Activated CD4-positive, alpha-beta memory T cell treated with anti-CD3 and anti-CD28 coated beads for 36 hours (primary cell): ENCODE measurements around the gene CISTR. TPM values are rescaled to one million over a fixed set of nuclear protein-coding genes. Genes with fewer than 3 reads are reported as not detected.

Source experiments
- total RNA-seq, 2 experiments: library from RNA; stranded (reverse); gene quantifications; one replicate each; pipeline ENCODE4 v1.2.3, GENCODE V29; 2021

The CISTR gene
- total RNA-seq, 2 experiments from 2014 or later, result not detected

Other genes with a start within 250 kb of the CISTR start
- under 1 TPM in 1 of 2 experiments, not detected in 1; 0.58 TPM for gene NPFF, start 244.5 kb downstream of the CISTR start, total RNA-seq
- gene ATF7, start 125.6 kb downstream of the CISTR start, total RNA-seq, result 10 to 100 TPM; 19.3 to 20.7 TPM
- gene ATP5MC2, start 75.9 kb downstream of the CISTR start, total RNA-seq, result 100 to 1,000 TPM; 378 TPM
- 10 to 100 TPM; 21.2 to 23.7 TPM for gene CALCOCO1, start 24.5 kb downstream of the CISTR start, total RNA-seq
- not detected for gene HOXC13, start 186.9 kb upstream of the CISTR start, total RNA-seq
- gene HOXC12, start 202.9 kb upstream of the CISTR start, total RNA-seq, result not detected
- gene HOXC11, start 221.1 kb upstream of the CISTR start, total RNA-seq, result not detected
- not detected for gene HOTAIR, start 223.0 kb upstream of the CISTR start, total RNA-seq
- not detected for gene HOXC10, start 233.2 kb upstream of the CISTR start, total RNA-seq
- not detected for gene HOXC9, start 248.2 kb upstream of the CISTR start, total RNA-seq